Upper lobe of right lung (tissue), 1 donor: ENCODE results near the gene MINAR1. TPM values are rescaled to one million over a fixed set of nuclear protein-coding genes. Genes with fewer than 3 reads are reported as not detected.

ENCODE experiments used
- ATAC-seq: fragments of 200-7000 bp; cut with Tn5 transposase; one replicate; pipeline ENCODE4 v1.9.1; 2020; ENCODE audit warnings: mild to moderate bottlenecking, moderate library complexity
- DNase-seq: peaks from one replicate; pipeline ENCODE4 v3.0.0-alpha.2; 2020
- H3K27ac ChIP-seq: fragments of 200-600 bp; one replicate; pipeline ENCODE4 v1.8.0; 2022
- H3K27me3 ChIP-seq: fragments of 200-600 bp; one replicate; pipeline ENCODE4 v1.8.0; 2022; ENCODE audit warnings: mild to moderate bottlenecking
- H3K36me3 ChIP-seq: fragments of 200-600 bp; one replicate; pipeline ENCODE4 v1.8.0; 2022
- H3K4me1 ChIP-seq: fragments of 200-600 bp; one replicate; pipeline ENCODE4 v1.8.0; 2022
- H3K4me3 ChIP-seq: fragments of 200-600 bp; one replicate; pipeline ENCODE4 v1.8.0; 2022; ENCODE audit warnings: mild to moderate bottlenecking
- H3K9me3 ChIP-seq: fragments of 200-600 bp; one replicate; pipeline ENCODE4 v1.8.0; 2022
- intact Hi-C: fragments of 100-400 bp; cut with DNase I; formaldehyde crosslinking; loops from one replicate; pipeline ENCODE4 v1.11.0; 2022
- total RNA-seq: library from RNA; stranded (reverse); fragmentation: NEBNext Ultra II Directional; extraction: Animal tissue kit (Norgen Biotek cat#: 25700); gene quantifications from one replicate; pipeline ENCODE4 v1.2.1, GENCODE V29; 2021
- TF ChIP-seq, protein P1 (sequence below): fragments of 200-600 bp; IDR thresholded peaks from one replicate; pipeline ENCODE4 v1.8.0; 2022; ENCODE audit warnings: antibody characterized with exemption
- donor health status: DM: no; HTN: yes; CAD: no; lungs with severe emphysema.

Gene MINAR1
- total RNA-seq, 1 donor from 2014 or later: 0.26 TPM

DNA sequence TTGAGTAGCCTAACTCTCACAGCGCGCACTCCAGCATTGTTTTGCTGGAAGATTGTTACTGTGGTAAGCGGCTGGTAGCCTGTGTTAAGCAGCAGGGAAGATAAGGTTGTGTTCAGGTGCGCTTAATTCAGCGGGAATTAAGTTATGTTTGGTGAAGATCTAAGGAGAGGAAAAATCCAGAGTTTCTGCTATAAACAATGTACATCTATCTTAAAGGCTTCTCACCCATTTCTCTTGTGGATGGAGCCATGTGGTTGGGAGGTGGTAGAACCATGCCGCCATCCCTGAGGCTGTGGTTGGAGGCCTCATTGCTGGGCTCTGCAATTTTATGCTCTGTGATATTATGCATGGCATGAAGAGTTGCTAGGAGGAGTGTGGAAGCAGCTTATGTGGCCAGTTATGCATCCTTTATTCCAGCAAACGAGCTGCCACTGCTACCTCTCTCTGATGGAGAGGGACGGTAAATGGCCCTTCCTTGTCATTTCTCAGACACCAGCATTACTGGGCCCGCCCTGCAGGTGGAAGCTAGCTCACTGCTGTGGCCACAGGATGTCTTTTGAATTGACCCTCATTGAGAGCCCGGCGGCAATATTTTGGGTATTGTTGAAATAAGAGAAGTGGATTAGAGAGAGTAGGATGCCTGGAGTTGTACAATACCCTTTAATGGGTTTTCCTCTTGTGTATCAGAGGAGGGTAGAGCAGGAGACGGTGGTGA, 1.3 kb downstream of the MINAR1 start:
- no peak overlapping the region for H3K4me3 ChIP-seq
- no peak overlapping the region for H3K27ac ChIP-seq
- peaks cover 10% of the 10 kb centered on the region for H3K4me1 ChIP-seq
- H3K27me3 ChIP-seq: peaks cover 66% of the 10 kb centered on the region
- no peaks in the 10 kb centered on the region for H3K36me3 ChIP-seq
- TF ChIP-seq, protein P1, sequence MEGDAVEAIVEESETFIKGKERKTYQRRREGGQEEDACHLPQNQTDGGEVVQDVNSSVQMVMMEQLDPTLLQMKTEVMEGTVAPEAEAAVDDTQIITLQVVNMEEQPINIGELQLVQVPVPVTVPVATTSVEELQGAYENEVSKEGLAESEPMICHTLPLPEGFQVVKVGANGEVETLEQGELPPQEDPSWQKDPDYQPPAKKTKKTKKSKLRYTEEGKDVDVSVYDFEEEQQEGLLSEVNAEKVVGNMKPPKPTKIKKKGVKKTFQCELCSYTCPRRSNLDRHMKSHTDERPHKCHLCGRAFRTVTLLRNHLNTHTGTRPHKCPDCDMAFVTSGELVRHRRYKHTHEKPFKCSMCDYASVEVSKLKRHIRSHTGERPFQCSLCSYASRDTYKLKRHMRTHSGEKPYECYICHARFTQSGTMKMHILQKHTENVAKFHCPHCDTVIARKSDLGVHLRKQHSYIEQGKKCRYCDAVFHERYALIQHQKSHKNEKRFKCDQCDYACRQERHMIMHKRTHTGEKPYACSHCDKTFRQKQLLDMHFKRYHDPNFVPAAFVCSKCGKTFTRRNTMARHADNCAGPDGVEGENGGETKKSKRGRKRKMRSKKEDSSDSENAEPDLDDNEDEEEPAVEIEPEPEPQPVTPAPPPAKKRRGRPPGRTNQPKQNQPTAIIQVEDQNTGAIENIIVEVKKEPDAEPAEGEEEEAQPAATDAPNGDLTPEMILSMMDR: no peak
- DNase-seq (no peak), ATAC-seq (no peak)
- intact Hi-C loops: no loop called here
- no peaks in the 10 kb centered on the region for H3K9me3 ChIP-seq

- H3K4me1 ChIP-seq: peaks cover 10% of the 10 kb centered on the region
- H3K36me3 ChIP-seq: no peaks in the 10 kb centered on the region
- TF ChIP-seq, protein P1: no peak
- ATAC-seq: no peak
- no peaks in the 10 kb centered on the region for H3K9me3 ChIP-seq
- peaks cover 65% of the 10 kb centered on the region for H3K27me3 ChIP-seq
- intact Hi-C loops: no loop called here
- H3K4me3 ChIP-seq: no peak overlapping the region
- H3K27ac ChIP-seq: no peak overlapping the region
- no peak for DNase-seq
Observed at GRCh38 chr15:79434361-79434760, 2.2 kb downstream of the MINAR1 start.

- TF ChIP-seq, protein P1: no peak
- no peak for ATAC-seq
- H3K27ac ChIP-seq: no peak overlapping the region
- H3K4me1 ChIP-seq: peaks cover 10% of the 10 kb centered on the region
- no peak overlapping the region for H3K4me3 ChIP-seq
- intact Hi-C loops: no loop called here
- no peaks in the 10 kb centered on the region for H3K9me3 ChIP-seq
- H3K36me3 ChIP-seq: no peaks in the 10 kb centered on the region
- peaks cover 46% of the 10 kb centered on the region for H3K27me3 ChIP-seq
- no peak for DNase-seq
Observed at GRCh38 chr15:79436037-79436780, 4.1 kb downstream of the MINAR1 start.

GRCh38 chr15:79437275-79438000, 5.3 kb downstream of the MINAR1 start:
- Histone ChIP-seq H3K36me3 (no peaks in the 10 kb centered on the region), H3K27me3 (peaks cover 34% of the 10 kb centered on the region), H3K27ac (no peak overlapping the region), H3K4me3 (no peak overlapping the region), H3K4me1 (peaks cover 2% of the 10 kb centered on the region), H3K9me3 (no peaks in the 10 kb centered on the region)
- no peak for DNase-seq
- intact Hi-C loops: no loop called here
- TF ChIP-seq, protein P1: no peak
- ATAC-seq: peak; percentile 16

DNA sequence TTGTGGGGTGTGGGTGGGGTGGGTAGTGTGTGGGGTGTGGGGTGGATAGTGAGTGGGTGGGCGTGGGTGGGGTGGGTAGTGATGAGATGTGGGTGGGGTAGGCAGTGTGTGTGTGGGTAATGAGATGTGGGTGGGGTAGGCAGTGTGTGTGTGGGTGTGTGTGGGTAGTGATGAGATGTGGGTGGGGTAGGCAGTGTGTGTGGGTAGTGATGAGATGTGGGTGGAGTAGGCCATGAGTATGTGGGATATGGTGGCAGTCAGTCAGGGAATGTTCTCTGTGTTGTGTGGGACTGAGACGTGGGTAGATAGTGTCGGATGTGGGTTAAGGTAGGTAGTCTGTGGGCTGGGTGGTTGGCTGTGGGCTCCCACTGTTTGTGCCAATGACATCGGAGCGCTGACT, 7.1 kb downstream of the MINAR1 start:
- H3K27ac ChIP-seq: no peak overlapping the region
- no peaks in the 10 kb centered on the region for H3K9me3 ChIP-seq
- peak; percentile 19 for ATAC-seq
- no peaks in the 10 kb centered on the region for H3K36me3 ChIP-seq
- no peak for DNase-seq
- TF ChIP-seq, protein P1: no peak
- intact Hi-C loops: no loop called here
- peaks cover 17% of the 10 kb centered on the region for H3K27me3 ChIP-seq
- no peak overlapping the region for H3K4me3 ChIP-seq
- no peaks in the 10 kb centered on the region for H3K4me1 ChIP-seq
